Pancreas (tissue), 10 donors: ENCODE results near the gene MRPL39. TPM values are rescaled to one million over a fixed set of nuclear protein-coding genes. Genes with fewer than 3 reads are reported as not detected.

Source experiments
- ATAC-seq, 4 donors: fragments of 200-7000 bp; cut with Tn5 transposase; one replicate each; pipeline versions ENCODE4 v1.8.0 to v1.9.1; 2020; ENCODE audit warnings: mild to moderate bottlenecking in 4 of 4, moderate library complexity in 4 of 4
- DNase-seq, 6 donors: peaks; one replicate each; pipeline ENCODE4 v3.0.0-alpha.2; 2020
- FAIRE-seq: peaks from 2 replicates; lab custom pipeline; 2012; peaks lifted over from hg19 to GRCh38; lab: Jason Lieb, UNC
- H3K27ac ChIP-seq, 4 donors: fragments of 200-600 bp; sonication (generic); 1 replicate in 3 of 4; 2 replicates in 1 of 4; pipeline versions ENCODE4 v1.5.0 to v1.8.0; 2020
- H3K27me3 ChIP-seq, 4 donors: fragments of 200-600 bp; one replicate each; pipeline ENCODE4 v1.8.0; 2021
- H3K36me3 ChIP-seq, 3 donors: fragments of 200-600 bp; sonication (generic) in 1 of 3; one replicate each; pipeline versions ENCODE4 v1.5.0 to v1.8.0; 2020 to 2021
- H3K4me1 ChIP-seq, 3 donors: fragments of 200-600 bp; one replicate each; pipeline ENCODE4 v1.8.0; 2021
- H3K4me3 ChIP-seq, 4 donors: fragments of 200-600 bp; sonication (generic) in 2 of 4; one replicate each; pipeline versions ENCODE4 v1.5.0 to v1.8.0; 2020 to 2021
- H3K9me3 ChIP-seq, 4 donors: fragments of 200-600 bp; one replicate each; pipeline ENCODE4 v1.8.0; 2021
- WGBS, 2 donors: extraction: QIAGEN DNeasy Blood & Tissue Kit; methylation state at CpG; one replicate each; pipeline ENCODE4 v1.1.7; 2013; 5-methylcytosine and 5-hydroxymethylcytosine counted together
- intact Hi-C, 3 donors: fragments of 100-400 bp; cut with DNase I; formaldehyde crosslinking; loops; one replicate each; pipeline versions ENCODE4 v1.11.1 to v1.14.2; 2022
- polyA plus RNA-seq, 2 donors: library from polyadenylated mRNA; stranded (reverse); fragments of 200-250 nt; gene quantifications; one replicate each; pipeline ENCODE4 v1.2.3, GENCODE V29; 2013
- total RNA-seq, 6 donors: library from RNA; stranded (reverse); fragmentation: NEBNext Ultra II Directional in 4 of 6; extraction: Animal tissue kit (Norgen Biotek cat#: 25700) in 4 of 6; gene quantifications; one replicate each; pipeline versions ENCODE4 v1.2.1 to v1.2.4, GENCODE V29; 2021 to 2023
- TF ChIP-seq, protein P1 (sequence below), 4 donors: fragments of 200-600 bp; sonication (generic) in 3 of 4; IDR thresholded peaks; one replicate each; pipeline versions ENCODE4 v1.5.0 to v1.8.0; 2021; ENCODE audit warnings: antibody characterized with exemption in 4 of 4
- donor health status: healthy with polysubstance abuse.
- donor health status: DM: no; HTN: no; CAD: no; lungs with moderate emphysema.
- donor health status: DM: no; HTN: no; CAD: no.
- donor health status: control.
- donor health status: control.
- donor health status: Bipolar disorder and iron deficiency.
- donor health status: DM: yes; HTN: yes; CAD: no.
- donor health status: DM: no; HTN: no; CAD: no.
- donor health status: DM: no; HTN: no; CAD: no.
- donor health status: DM: yes; HTN: yes; CAD: no.

Gene MRPL39
- total and polyA plus RNA-seq, 8 donors, result 9.6 to 16.9 (median 12.9) TPM

DNA sequence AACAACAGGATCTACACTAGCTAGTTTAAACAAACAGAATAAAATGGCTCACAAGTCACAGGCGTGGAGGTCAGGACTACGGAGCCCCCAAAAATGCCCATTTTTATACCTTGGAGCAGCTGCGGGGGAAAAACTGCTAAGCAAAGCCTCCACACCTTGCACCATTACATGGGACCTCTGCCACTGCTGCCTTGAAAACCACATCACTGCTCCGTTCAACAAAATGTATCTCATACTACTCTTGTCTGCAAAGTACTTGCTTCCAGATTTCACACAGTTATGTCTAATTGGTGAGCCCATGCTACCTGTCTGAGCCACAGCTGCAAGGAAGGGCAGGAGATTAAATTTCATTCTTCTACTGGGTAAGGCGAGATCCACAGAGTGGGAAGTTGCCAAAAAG is 24.4 kb downstream of the MRPL39 start:
- intact Hi-C loops, result no loop called here
- TF ChIP-seq, protein P1, sequence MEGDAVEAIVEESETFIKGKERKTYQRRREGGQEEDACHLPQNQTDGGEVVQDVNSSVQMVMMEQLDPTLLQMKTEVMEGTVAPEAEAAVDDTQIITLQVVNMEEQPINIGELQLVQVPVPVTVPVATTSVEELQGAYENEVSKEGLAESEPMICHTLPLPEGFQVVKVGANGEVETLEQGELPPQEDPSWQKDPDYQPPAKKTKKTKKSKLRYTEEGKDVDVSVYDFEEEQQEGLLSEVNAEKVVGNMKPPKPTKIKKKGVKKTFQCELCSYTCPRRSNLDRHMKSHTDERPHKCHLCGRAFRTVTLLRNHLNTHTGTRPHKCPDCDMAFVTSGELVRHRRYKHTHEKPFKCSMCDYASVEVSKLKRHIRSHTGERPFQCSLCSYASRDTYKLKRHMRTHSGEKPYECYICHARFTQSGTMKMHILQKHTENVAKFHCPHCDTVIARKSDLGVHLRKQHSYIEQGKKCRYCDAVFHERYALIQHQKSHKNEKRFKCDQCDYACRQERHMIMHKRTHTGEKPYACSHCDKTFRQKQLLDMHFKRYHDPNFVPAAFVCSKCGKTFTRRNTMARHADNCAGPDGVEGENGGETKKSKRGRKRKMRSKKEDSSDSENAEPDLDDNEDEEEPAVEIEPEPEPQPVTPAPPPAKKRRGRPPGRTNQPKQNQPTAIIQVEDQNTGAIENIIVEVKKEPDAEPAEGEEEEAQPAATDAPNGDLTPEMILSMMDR (IDR thresholded peaks at IDR 0.05), result no peak
- H3K27me3 ChIP-seq, result no peaks in the 10 kb centered on the region
- H3K4me1 ChIP-seq, result peaks cover 0 to 6% (median 4%) of the 10 kb centered on the region in 3 donors
- H3K4me3 ChIP-seq, result no peak overlapping the region
- no peak for FAIRE-seq
- H3K27ac ChIP-seq, result no peak overlapping the region
- no peaks in the 10 kb centered on the region for H3K36me3 ChIP-seq
- no peak for ATAC-seq
- DNase-seq, result no peak
- H3K9me3 ChIP-seq, result no peaks in the 10 kb centered on the region
- 91 to 94% methylated on average over 5 of the region's 5 CpGs for WGBS, 2 donors

DNA sequence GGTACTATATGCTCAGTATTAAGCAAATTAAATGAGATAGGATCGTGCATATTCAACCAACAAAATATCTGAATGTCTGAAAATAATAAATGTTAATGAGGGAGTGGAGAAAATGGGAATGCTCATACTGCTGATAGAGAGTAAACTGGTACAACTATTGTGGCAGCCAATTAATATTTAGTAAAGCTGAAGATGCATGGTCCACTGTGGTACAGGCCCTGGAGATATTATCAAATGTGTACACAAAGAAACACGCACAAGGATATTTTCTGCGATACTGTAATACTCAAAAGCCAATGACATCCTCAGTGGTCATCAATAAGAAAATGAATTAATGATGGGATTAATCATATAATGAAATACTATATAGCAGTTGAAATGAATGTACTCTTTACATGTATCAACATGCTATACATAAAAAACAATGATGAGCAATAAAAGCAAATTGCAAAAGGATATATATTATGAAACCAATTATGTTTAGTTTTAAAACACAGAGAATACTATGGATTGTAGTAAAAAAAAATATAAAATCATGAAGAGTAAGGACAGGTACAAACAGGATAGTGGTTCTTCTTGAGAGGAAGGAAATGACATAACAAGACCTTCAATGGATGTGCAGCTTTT is 25.0 kb downstream of the MRPL39 start:
- H3K4me1 ChIP-seq, result peaks cover 0 to 6% (median 4%) of the 10 kb centered on the region in 3 donors
- H3K27me3 ChIP-seq, result no peaks in the 10 kb centered on the region
- intact Hi-C loops, result no loop called here
- no peaks in the 10 kb centered on the region for H3K9me3 ChIP-seq
- DNase-seq (no peak), FAIRE-seq (no peak), ATAC-seq (no peak)
- H3K36me3 ChIP-seq, result no peaks in the 10 kb centered on the region
- no peak overlapping the region for H3K4me3 ChIP-seq
- 92 to 98% methylated on average over 3 of the region's 3 CpGs for WGBS, 2 donors
- no peak overlapping the region for H3K27ac ChIP-seq
- TF ChIP-seq, protein P1 (IDR thresholded peaks at IDR 0.05), result no peak

DNA sequence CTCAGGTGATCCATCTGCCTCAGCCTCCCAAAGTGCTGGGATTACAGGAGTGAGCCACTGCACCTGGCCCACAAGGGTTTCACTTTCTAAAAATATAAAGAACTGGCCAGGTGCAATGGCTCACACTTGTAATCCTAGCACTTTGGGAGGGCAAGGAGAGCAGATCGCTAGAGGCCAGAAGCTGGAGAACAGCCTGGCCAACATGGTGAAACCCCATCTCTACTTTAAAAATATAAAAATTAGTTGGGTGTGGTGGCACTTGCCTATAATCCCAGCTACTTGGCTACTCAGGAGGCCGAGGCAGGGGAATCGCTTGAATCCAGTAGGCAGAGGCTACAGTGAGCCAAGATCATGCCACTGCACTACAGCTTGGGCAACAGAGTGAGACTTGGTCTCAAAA is 25.7 kb downstream of the MRPL39 start:
- H3K27ac ChIP-seq, result no peak overlapping the region
- DNase-seq (no peak), ATAC-seq (no peak), FAIRE-seq (no peak)
- H3K4me1 ChIP-seq, result peaks cover 0 to 6% (median 4%) of the 10 kb centered on the region in 3 donors
- no peaks in the 10 kb centered on the region for H3K36me3 ChIP-seq
- 90 to 97% methylated on average over 3 of the region's 3 CpGs for WGBS, 2 donors
- H3K9me3 ChIP-seq, result no peaks in the 10 kb centered on the region
- no peaks in the 10 kb centered on the region for H3K27me3 ChIP-seq
- intact Hi-C loops, result no loop called here
- TF ChIP-seq, protein P1 (IDR thresholded peaks at IDR 0.05), result no peak
- H3K4me3 ChIP-seq, result no peak overlapping the region

DNA sequence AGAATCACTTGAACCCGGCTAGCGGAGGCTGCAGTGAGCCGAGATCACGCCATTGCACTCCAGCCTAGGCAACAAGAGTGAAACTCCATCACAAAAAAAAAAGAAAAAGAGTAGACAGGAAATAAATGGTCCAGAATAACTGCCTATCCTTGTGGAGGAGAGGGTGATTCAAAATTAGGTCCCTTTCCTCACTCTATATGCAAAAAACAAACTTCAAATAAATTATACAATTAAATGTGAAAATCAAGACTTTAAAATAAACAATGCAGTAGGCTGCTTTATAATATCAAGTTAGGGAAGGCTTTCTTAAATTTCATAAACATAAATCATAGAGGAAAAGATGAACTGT is 26.4 kb downstream of the MRPL39 start:
- no peaks in the 10 kb centered on the region for H3K9me3 ChIP-seq
- ATAC-seq (no peak), FAIRE-seq (no peak), DNase-seq (no peak)
- TF ChIP-seq, protein P1 (IDR thresholded peaks at IDR 0.05), result no peak
- peaks cover 0 to 6% (median 4%) of the 10 kb centered on the region in 3 donors for H3K4me1 ChIP-seq
- no peaks in the 10 kb centered on the region for H3K36me3 ChIP-seq
- 99% methylated on average over 4 of the region's 4 CpGs for WGBS, 2 donors
- no peaks in the 10 kb centered on the region for H3K27me3 ChIP-seq
- intact Hi-C loops, result no loop called here
- H3K27ac ChIP-seq, result no peak overlapping the region
- H3K4me3 ChIP-seq, result no peak overlapping the region

DNA sequence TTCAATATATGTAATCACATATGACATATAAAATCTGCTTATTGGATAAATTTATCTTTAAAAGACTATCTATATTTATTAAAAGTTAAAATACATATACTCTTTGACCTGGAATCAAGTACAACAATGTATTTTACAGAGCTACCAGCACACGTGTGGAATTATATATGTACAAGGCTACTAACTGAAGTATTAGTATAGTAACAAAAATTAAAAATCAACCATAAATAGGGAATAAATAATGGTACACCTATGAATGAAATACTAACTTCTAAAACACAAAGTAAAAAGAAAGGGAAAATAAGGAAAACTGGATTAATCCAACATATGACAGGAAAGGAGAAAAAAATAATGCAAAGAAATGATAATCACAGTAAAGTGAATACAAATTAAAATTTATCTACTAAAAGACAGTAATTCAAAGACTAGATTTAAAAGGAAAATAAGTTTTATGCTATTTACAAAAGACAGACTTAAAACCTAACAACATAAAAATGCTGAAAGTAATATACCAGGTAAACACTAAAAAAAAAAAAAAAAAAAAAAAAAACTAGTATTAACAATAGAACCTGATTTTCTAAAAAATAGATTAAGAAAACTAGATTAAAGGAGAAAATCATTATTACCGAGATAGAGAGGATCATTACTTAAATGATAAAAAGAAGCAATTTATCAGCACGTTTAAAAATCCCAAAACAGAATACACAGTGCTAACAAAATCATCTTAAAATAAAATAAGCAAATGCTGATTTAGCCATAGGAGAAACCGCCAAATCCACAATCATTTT is 27.9 kb downstream of the MRPL39 start:
- Histone ChIP-seq H3K4me1 (no peaks in the 10 kb centered on the region), H3K9me3 (no peaks in the 10 kb centered on the region), H3K27me3 (no peaks in the 10 kb centered on the region), H3K4me3 (no peak overlapping the region), H3K27ac (no peak overlapping the region), H3K36me3 (no peaks in the 10 kb centered on the region)
- FAIRE-seq (peak; percentile 91), ATAC-seq (no peak), DNase-seq (no peak)
- 69 to 72% methylated on average over 4 of the region's 4 CpGs for WGBS, 2 donors
- TF ChIP-seq, protein P1 (IDR thresholded peaks at IDR 0.05), result no peak
- intact Hi-C loops, result no loop called here
